ENCODE measurements around the gene ADGRB3. TPM values are rescaled to one million over a fixed set of nuclear protein-coding genes. Genes with fewer than 3 reads are reported as not detected.

Gene ADGRB3
- total and polyA plus RNA-seq, 4 donors = 0.21 to 2.3 (median 0.48) TPM

DNA sequence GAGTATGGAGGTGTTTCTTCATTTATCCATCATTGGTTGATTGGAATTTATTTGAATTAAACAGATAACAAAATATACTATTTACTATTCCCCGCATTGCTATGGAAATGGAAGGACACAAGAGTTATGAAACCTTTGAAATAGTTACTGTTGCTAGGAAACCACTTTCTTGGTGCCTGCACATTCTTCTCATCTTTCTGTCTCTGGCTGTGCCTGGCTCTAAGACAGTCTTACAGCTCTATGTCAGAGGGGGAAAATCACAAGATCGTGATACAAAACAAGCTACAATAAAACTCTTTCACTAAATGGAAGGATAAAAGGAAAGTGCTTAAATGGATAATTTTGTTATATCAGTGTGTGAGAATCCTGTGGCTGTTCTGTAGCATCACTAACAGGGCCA, 708.8 kb downstream of the ADGRB3 start:
- DNase-seq (ENCODE audit: low spot score) = no peak
- no peaks in the 10 kb centered on the region for H3K36me3 ChIP-seq (ENCODE audit: control insufficient read depth in 4 of 4, insufficient read depth in 3 of 4, low read depth in 1 of 4, low read length in 3 of 4)
- H3K4me3 ChIP-seq (ENCODE audit: low read depth in 1 of 3, low read length in 3 of 3) = no peak overlapping the region
- H3K27me3 ChIP-seq (ENCODE audit: control insufficient read depth in 4 of 4, insufficient read depth in 4 of 4, low read length in 3 of 4) = no peaks in the 10 kb centered on the region
- no peaks in the 10 kb centered on the region for H3K4me1 ChIP-seq (ENCODE audit: control insufficient read depth in 4 of 4, insufficient read depth in 4 of 4, low read length in 3 of 4)
- no peak overlapping the region for H3K27ac ChIP-seq (ENCODE audit: low read depth in 1 of 2, low read length in 2 of 2)
- WGBS = 71% methylated on average over 2 of the region's 2 CpGs
- TF ChIP-seq RXRA (IDR thresholded peaks at IDR 0.05) = no peak
- no peak for TF ChIP-seq GABPA (IDR thresholded peaks at IDR 0.05 in 1 of 2, conservative IDR thresholded peaks at IDR 0.05 in 1 of 2)
- TF ChIP-seq ATF3 (IDR thresholded peaks at IDR 0.05) = no peak
- no peak for TF ChIP-seq YY1 (IDR thresholded peaks at IDR 0.05)
- no peak for TF ChIP-seq EGR1 (IDR thresholded peaks at IDR 0.05; ENCODE audit: low read depth in 2 of 2)
- TF ChIP-seq RAD21 (IDR thresholded peaks at IDR 0.05) = no peak
- TF ChIP-seq, protein P1, sequence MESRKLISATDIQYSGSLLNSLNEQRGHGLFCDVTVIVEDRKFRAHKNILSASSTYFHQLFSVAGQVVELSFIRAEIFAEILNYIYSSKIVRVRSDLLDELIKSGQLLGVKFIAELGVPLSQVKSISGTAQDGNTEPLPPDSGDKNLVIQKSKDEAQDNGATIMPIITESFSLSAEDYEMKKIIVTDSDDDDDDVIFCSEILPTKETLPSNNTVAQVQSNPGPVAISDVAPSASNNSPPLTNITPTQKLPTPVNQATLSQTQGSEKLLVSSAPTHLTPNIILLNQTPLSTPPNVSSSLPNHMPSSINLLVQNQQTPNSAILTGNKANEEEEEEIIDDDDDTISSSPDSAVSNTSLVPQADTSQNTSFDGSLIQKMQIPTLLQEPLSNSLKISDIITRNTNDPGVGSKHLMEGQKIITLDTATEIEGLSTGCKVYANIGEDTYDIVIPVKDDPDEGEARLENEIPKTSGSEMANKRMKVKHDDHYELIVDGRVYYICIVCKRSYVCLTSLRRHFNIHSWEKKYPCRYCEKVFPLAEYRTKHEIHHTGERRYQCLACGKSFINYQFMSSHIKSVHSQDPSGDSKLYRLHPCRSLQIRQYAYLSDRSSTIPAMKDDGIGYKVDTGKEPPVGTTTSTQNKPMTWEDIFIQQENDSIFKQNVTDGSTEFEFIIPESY (IDR thresholded peaks at IDR 0.05) = no peak
- TF ChIP-seq, protein P2, sequence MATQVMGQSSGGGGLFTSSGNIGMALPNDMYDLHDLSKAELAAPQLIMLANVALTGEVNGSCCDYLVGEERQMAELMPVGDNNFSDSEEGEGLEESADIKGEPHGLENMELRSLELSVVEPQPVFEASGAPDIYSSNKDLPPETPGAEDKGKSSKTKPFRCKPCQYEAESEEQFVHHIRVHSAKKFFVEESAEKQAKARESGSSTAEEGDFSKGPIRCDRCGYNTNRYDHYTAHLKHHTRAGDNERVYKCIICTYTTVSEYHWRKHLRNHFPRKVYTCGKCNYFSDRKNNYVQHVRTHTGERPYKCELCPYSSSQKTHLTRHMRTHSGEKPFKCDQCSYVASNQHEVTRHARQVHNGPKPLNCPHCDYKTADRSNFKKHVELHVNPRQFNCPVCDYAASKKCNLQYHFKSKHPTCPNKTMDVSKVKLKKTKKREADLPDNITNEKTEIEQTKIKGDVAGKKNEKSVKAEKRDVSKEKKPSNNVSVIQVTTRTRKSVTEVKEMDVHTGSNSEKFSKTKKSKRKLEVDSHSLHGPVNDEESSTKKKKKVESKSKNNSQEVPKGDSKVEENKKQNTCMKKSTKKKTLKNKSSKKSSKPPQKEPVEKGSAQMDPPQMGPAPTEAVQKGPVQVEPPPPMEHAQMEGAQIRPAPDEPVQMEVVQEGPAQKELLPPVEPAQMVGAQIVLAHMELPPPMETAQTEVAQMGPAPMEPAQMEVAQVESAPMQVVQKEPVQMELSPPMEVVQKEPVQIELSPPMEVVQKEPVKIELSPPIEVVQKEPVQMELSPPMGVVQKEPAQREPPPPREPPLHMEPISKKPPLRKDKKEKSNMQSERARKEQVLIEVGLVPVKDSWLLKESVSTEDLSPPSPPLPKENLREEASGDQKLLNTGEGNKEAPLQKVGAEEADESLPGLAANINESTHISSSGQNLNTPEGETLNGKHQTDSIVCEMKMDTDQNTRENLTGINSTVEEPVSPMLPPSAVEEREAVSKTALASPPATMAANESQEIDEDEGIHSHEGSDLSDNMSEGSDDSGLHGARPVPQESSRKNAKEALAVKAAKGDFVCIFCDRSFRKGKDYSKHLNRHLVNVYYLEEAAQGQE (IDR thresholded peaks at IDR 0.05) = no peak
- no peak for TF ChIP-seq SP1 (IDR thresholded peaks at IDR 0.05)
- no peak for TF ChIP-seq HNF4G (IDR thresholded peaks at IDR 0.05)
- no peak for TF ChIP-seq TAF1 (conservative IDR thresholded peaks at IDR 0.05)
- TF ChIP-seq JUND (IDR thresholded peaks at IDR 0.05) = no peak
- no peak for TF ChIP-seq CTCF (IDR thresholded peaks at IDR 0.05; ENCODE audit: low read depth, low read length, missing input control)
- no peak for TF ChIP-seq HNF4A (conservative IDR thresholded peaks at IDR 0.05)
- TF ChIP-seq FOXA1 (IDR thresholded peaks at IDR 0.05) = no peak
- no peak for TF ChIP-seq FOXA2 (IDR thresholded peaks at IDR 0.05)
- TF ChIP-seq, protein P3, sequence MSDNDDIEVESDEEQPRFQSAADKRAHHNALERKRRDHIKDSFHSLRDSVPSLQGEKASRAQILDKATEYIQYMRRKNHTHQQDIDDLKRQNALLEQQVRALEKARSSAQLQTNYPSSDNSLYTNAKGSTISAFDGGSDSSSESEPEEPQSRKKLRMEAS (IDR thresholded peaks at IDR 0.05) = no peak
- no peak overlapping the region for H3K9ac ChIP-seq (ENCODE audit: low read depth in 1 of 2, low read length in 2 of 2)
- H3K9me3 ChIP-seq (ENCODE audit: control insufficient read depth in 4 of 4, low read length in 3 of 4) = no peaks in the 10 kb centered on the region

- TF ChIP-seq, protein P3 (IDR thresholded peaks at IDR 0.05) = no peak
- TF ChIP-seq FOXA1 (IDR thresholded peaks at IDR 0.05) (no peak), FOXA2 (IDR thresholded peaks at IDR 0.05) (no peak), ATF3 (IDR thresholded peaks at IDR 0.05) (no peak), CTCF (IDR thresholded peaks at IDR 0.05; ENCODE audit: low read depth, low read length, missing input control) (no peak), YY1 (IDR thresholded peaks at IDR 0.05) (no peak), HNF4G (IDR thresholded peaks at IDR 0.05) (no peak), TAF1 (conservative IDR thresholded peaks at IDR 0.05) (no peak), GABPA (IDR thresholded peaks at IDR 0.05 in 1 of 2, conservative IDR thresholded peaks at IDR 0.05 in 1 of 2) (no peak)
- TF ChIP-seq, protein P2 (IDR thresholded peaks at IDR 0.05) = no peak
- H3K4me1 ChIP-seq (ENCODE audit: control insufficient read depth in 4 of 4, insufficient read depth in 4 of 4, low read length in 3 of 4) = no peaks in the 10 kb centered on the region
- no peak overlapping the region for H3K4me3 ChIP-seq (ENCODE audit: low read depth in 1 of 3, low read length in 3 of 3)
- no peaks in the 10 kb centered on the region for H3K9me3 ChIP-seq (ENCODE audit: control insufficient read depth in 4 of 4, low read length in 3 of 4)
- H3K27ac ChIP-seq (ENCODE audit: low read depth in 1 of 2, low read length in 2 of 2) = no peak overlapping the region
- no peak for DNase-seq (ENCODE audit: low spot score)
- H3K9ac ChIP-seq (ENCODE audit: low read depth in 1 of 2, low read length in 2 of 2) = no peak overlapping the region
- 62% methylated on average over 7 of the region's 7 CpGs for WGBS
- H3K36me3 ChIP-seq (ENCODE audit: control insufficient read depth in 4 of 4, insufficient read depth in 3 of 4, low read depth in 1 of 4, low read length in 3 of 4) = no peaks in the 10 kb centered on the region
- no peaks in the 10 kb centered on the region for H3K27me3 ChIP-seq (ENCODE audit: control insufficient read depth in 4 of 4, insufficient read depth in 4 of 4, low read length in 3 of 4)
Measured at GRCh38 chr6:69349771-69350170, 714.7 kb downstream of the ADGRB3 start.
